HG03460 (cell line): ENCODE data around the gene CENPB.
"Not testable (repeated sequence)": the region's sequence is repeated elsewhere in the genome, so short reads cannot be mapped to it uniquely, and the experiment has no call there.

ENCODE experiments used
- ATAC-seq: cut with Tn5 transposase; IDR thresholded peaks from one replicate; pipeline ENCODE4 v1.9.1; 2021; ENCODE audit not compliant: unreplicated experiment

CENPB gene

GRCh38 chr20:3786665-3787323 lies at the start of gene CENPB:
CENPB (minus strand) TSS chr20:3786740; CDS start chr20:3786483, 257 bp downstream.
- peak; percentile 81 for ATAC-seq

- ATAC-seq, result no peak
Measured at GRCh38 chr20:3836132-3836531, 49.6 kb upstream of the CENPB start.

GRCh38 chr20:3829891-3830290 lies 43.4 kb upstream of the CENPB start:
- ATAC-seq, result not testable (repeated sequence)

- ATAC-seq, result no peak
Measured at GRCh38 chr20:3828798-3829197, 42.3 kb upstream of the CENPB start.

GRCh38 chr20:3826420-3826819 lies 39.9 kb upstream of the CENPB start:
- ATAC-seq, result no peak

- ATAC-seq, result no peak
Measured at GRCh38 chr20:3825526-3825925, 39.0 kb upstream of the CENPB start.

- ATAC-seq, result no peak
Measured at GRCh38 chr20:3823881-3824280, 37.3 kb upstream of the CENPB start.

- ATAC-seq, result no peak
Measured at GRCh38 chr20:3821996-3822395, 35.5 kb upstream of the CENPB start.

- ATAC-seq, result peak; percentile 14
Measured at GRCh38 chr20:3820901-3821727, 34.6 kb upstream of the CENPB start.

GRCh38 chr20:3820048-3820900 lies 33.7 kb upstream of the CENPB start, which contains the start of gene AP5S1:
AP5S1 (plus strand) TSS chr20:3820547; CDS start chr20:3822118, 1,571 bp downstream.
- peak; percentile 76 for ATAC-seq

- no peak for ATAC-seq
Measured at GRCh38 chr20:3819411-3820047, 33.0 kb upstream of the CENPB start.

- ATAC-seq, result no peak
Measured at GRCh38 chr20:3818155-3819151, 31.9 kb upstream of the CENPB start.

GRCh38 chr20:3815703-3816315 lies 29.3 kb upstream of the CENPB start:
- ATAC-seq, result no peak

- ATAC-seq, result no peak
Measured at GRCh38 chr20:3814928-3815495, 28.5 kb upstream of the CENPB start.

GRCh38 chr20:3813848-3814581 lies 27.5 kb upstream of the CENPB start:
- no peak for ATAC-seq

- ATAC-seq, result no peak
Measured at GRCh38 chr20:3812975-3813847, 26.7 kb upstream of the CENPB start.

- ATAC-seq, result no peak
Measured at GRCh38 chr20:3812259-3812681, 25.7 kb upstream of the CENPB start.
